Hepatocyte (in vitro differentiated cells): ENCODE measurements around the gene SCYL2.
"Not testable (repeated sequence)": the region's sequence is repeated elsewhere in the genome, so short reads cannot be mapped to it uniquely, and the experiment has no call there.

Source experiments
- CTCF ChIP-seq: fragments of 200-600 bp; sonication (generic); IDR thresholded peaks from 2 replicates; pipeline ENCODE4 v1.5.1; 2016; ENCODE audit warnings: antibody characterized with exemption, mild to moderate bottlenecking; ENCODE audit not compliant: poor library complexity
- EZH2 ChIP-seq: fragments of 200-600 bp; sonication (generic); IDR thresholded peaks from 2 replicates; pipeline ENCODE4 v1.6.1; 2016; ENCODE audit warnings: antibody characterized with exemption, mild to moderate bottlenecking, borderline replicate concordance
- EZH2phosphoT487 ChIP-seq: fragments of 200-600 bp; sonication (generic); IDR thresholded peaks from one replicate; pipeline ENCODE4 v1.6.1; 2018; ENCODE audit warnings: antibody characterized with exemption, mild to moderate bottlenecking, low read depth, moderate library complexity; ENCODE audit not compliant: unreplicated experiment, severe bottlenecking

DNA sequence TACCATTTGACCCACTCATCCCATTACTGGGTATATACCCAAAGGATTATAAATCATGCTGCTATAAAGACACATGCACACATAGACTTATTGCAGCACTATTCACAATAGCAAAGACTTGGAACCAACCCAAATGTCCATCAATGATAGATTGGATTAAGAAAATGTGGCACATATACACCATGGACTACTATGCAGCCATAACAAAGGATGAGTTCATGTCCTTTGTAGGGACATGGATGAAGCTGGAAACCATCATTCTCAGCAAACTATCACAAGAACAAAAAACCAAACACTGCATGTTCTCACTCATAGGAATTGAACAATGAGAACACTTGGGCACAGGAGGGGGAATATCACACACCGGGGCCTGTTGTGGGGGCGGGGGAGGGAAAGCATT lies 75.9 kb downstream of the SCYL2 start:
- TF ChIP-seq CTCF, EZH2phosphoT487, EZH2: not testable (repeated sequence)
